H9 (cell line): ENCODE data around the gene TIGD3. TPM values are rescaled to one million over a fixed set of nuclear protein-coding genes. Genes with fewer than 3 reads are reported as not detected.

Experiments used
- DNase-seq: peaks from one replicate; pipeline ENCODE4 v3.0.0-alpha.2; 2017
- H2AFZ ChIP-seq: one replicate; pipeline ENCODE4 v1.6.1; 2013; ENCODE audit warnings: mild to moderate bottlenecking, low read length, control low read depth, moderate library complexity
- H2AK5ac ChIP-seq: 2 replicates; pipeline ENCODE4 v1.6.1; 2013; ENCODE audit warnings: low read length, control low read depth, mixed read lengths; ENCODE audit not compliant: insufficient read length
- H2BK120ac ChIP-seq: one replicate; pipeline ENCODE4 v1.6.1; 2013; ENCODE audit warnings: low read depth, mild to moderate bottlenecking, low read length, control low read depth, inconsistent platforms; ENCODE audit not compliant: poor library complexity, severe bottlenecking
- H2BK12ac ChIP-seq: 2 replicates; pipeline ENCODE4 v1.6.1; 2013; ENCODE audit warnings: low read length, control low read depth, mixed read lengths, low read depth; ENCODE audit not compliant: insufficient read length
- H2BK15ac ChIP-seq: 2 replicates; pipeline ENCODE4 v1.6.1; 2013; ENCODE audit warnings: low read depth, low read length, control low read depth
- H2BK20ac ChIP-seq: one replicate; pipeline ENCODE4 v1.6.1; 2013; ENCODE audit warnings: low read depth, mild to moderate bottlenecking, low read length, control low read depth, inconsistent platforms; ENCODE audit not compliant: poor library complexity, severe bottlenecking
- H2BK5ac ChIP-seq: 2 replicates; pipeline ENCODE4 v1.6.1; 2013; ENCODE audit warnings: low read length, control low read depth, mixed read lengths; ENCODE audit not compliant: insufficient read length
- H3K14ac ChIP-seq: 2 replicates; pipeline ENCODE4 v1.6.1; 2013; ENCODE audit warnings: low read length, control low read depth; ENCODE audit not compliant: insufficient read depth
- H3K18ac ChIP-seq: 2 replicates; pipeline ENCODE4 v1.6.1; 2013; ENCODE audit warnings: low read depth, mild to moderate bottlenecking, mixed read lengths, low read length, control low read depth; ENCODE audit not compliant: insufficient read length
- H3K23ac ChIP-seq: 2 replicates; pipeline ENCODE4 v1.6.1; 2013; ENCODE audit warnings: low read length, control low read depth, mixed read lengths, low read depth; ENCODE audit not compliant: insufficient read length
- H3K23me2 ChIP-seq: 2 replicates; pipeline ENCODE4 v1.6.1; 2013; ENCODE audit warnings: low read depth, mild to moderate bottlenecking, mixed read lengths, low read length, control low read depth; ENCODE audit not compliant: insufficient read length, poor library complexity, severe bottlenecking
- H3K27ac ChIP-seq: 2 replicates; pipeline ENCODE4 v1.5.1; 2013; ENCODE audit warnings: low read length, control low read depth, mixed read lengths, low read depth; ENCODE audit not compliant: insufficient read length
- H3K27me3 ChIP-seq: 2 replicates; pipeline ENCODE4 v1.6.1; 2013; ENCODE audit warnings: low read length, control low read depth, inconsistent platforms; ENCODE audit not compliant: insufficient read depth
- H3K4ac ChIP-seq: 2 replicates; pipeline ENCODE4 v1.6.1; 2013; ENCODE audit warnings: low read depth, mild to moderate bottlenecking, control low read depth, inconsistent platforms, low read length, moderate library complexity
- H3K4me1 ChIP-seq: 2 replicates; pipeline ENCODE4 v1.6.1; 2013; ENCODE audit warnings: low read length, control low read depth, inconsistent platforms; ENCODE audit not compliant: insufficient read depth
- H3K4me2 ChIP-seq: 2 replicates; pipeline ENCODE4 v1.6.1; 2013; ENCODE audit warnings: low read length, control low read depth, mixed read lengths; ENCODE audit not compliant: insufficient read length, insufficient read depth
- H3K56ac ChIP-seq: 2 replicates; pipeline ENCODE4 v1.6.1; 2013; ENCODE audit warnings: low read depth, mild to moderate bottlenecking, mixed read lengths, low read length, control low read depth; ENCODE audit not compliant: insufficient read length
- H3K79me1 ChIP-seq: 2 replicates; pipeline ENCODE4 v1.6.1; 2013; ENCODE audit warnings: low read depth, mild to moderate bottlenecking, moderate library complexity, low read length, control low read depth, inconsistent platforms; ENCODE audit not compliant: insufficient read depth, poor library complexity, severe bottlenecking
- H3K79me2 ChIP-seq: 2 replicates; pipeline ENCODE4 v1.6.1; 2013; ENCODE audit warnings: low read length, control low read depth, inconsistent platforms; ENCODE audit not compliant: insufficient read depth
- H3K9ac ChIP-seq: 2 replicates; pipeline ENCODE4 v1.6.1; 2013; ENCODE audit warnings: low read length, control low read depth, mixed read lengths; ENCODE audit not compliant: insufficient read length; ENCODE audit errors: extremely low read depth
- H3K9me3 ChIP-seq: one replicate; pipeline ENCODE4 v1.6.1; 2013; ENCODE audit warnings: low read depth, low read length, inconsistent platforms; ENCODE audit not compliant: control insufficient read depth
- H3T11ph ChIP-seq: one replicate; pipeline ENCODE4 v1.6.1; 2013; ENCODE audit warnings: mild to moderate bottlenecking, low read length, control low read depth, inconsistent platforms
- H4K20me1 ChIP-seq: one replicate; pipeline ENCODE4 v1.6.1; 2013; ENCODE audit not compliant: control insufficient read depth, insufficient read length, insufficient read depth
- H4K5ac ChIP-seq: 2 replicates; pipeline ENCODE4 v1.6.1; 2013; ENCODE audit warnings: low read depth, mild to moderate bottlenecking, mixed read lengths, low read length, control low read depth; ENCODE audit not compliant: insufficient read length
- H4K8ac ChIP-seq: replicated peaks from 2 replicates; pipeline ENCODE4 v1.6.1; 2013; ENCODE audit warnings: low read length, control low read depth, mixed read lengths, low read depth; ENCODE audit not compliant: insufficient read length
- H4K91ac ChIP-seq: 2 replicates; pipeline ENCODE4 v1.6.1; 2013; ENCODE audit warnings: low read depth, mild to moderate bottlenecking, moderate library complexity, mixed read lengths, low read length, control low read depth; ENCODE audit not compliant: insufficient read length
- H3K27ac Mint-ChIP-seq, 3 experiments: 2 replicates in 2 of 3; 3 replicates in 1 of 3; pipeline ENCODE4 v1.8.0; 2020 to 2021; ENCODE audit warnings: mixed read lengths in 3 of 3, mild to moderate bottlenecking in 1 of 3, moderate library complexity in 1 of 3
- H3K27me3 Mint-ChIP-seq: 2 replicates; pipeline ENCODE4 v1.8.0; 2021; ENCODE audit warnings: low read depth, mild to moderate bottlenecking, moderate library complexity, mixed read lengths
- H3K36me3 Mint-ChIP-seq, 3 experiments: 2 replicates in 2 of 3; 3 replicates in 1 of 3; pipeline ENCODE4 v1.8.0; 2020 to 2021; ENCODE audit warnings: low read depth in 3 of 3, mixed read lengths in 3 of 3; ENCODE audit not compliant: insufficient read depth in 1 of 3
- H3K4me1 Mint-ChIP-seq, 2 experiments: 2 replicates each; pipeline ENCODE4 v1.8.0; 2020; ENCODE audit warnings: mixed read lengths in 2 of 2
- H3K4me3 Mint-ChIP-seq, 2 experiments: 2 replicates in 1 of 2; 3 replicates in 1 of 2; pipeline ENCODE4 v1.8.0; 2020 to 2021; ENCODE audit warnings: mild to moderate bottlenecking in 2 of 2, mixed read lengths in 2 of 2, moderate library complexity in 1 of 2
- H3K9me3 Mint-ChIP-seq, 2 experiments: 2 replicates in 1 of 2; 3 replicates in 1 of 2; pipeline ENCODE4 v1.8.0; 2020; ENCODE audit warnings: mild to moderate bottlenecking in 2 of 2, mixed read lengths in 2 of 2, moderate library complexity in 1 of 2
- WGBS: extraction: QIAGEN DNeasy Blood & Tissue Kit; methylation state at CpG from one replicate; pipeline ENCODE4 v1.1.7; 2013; ENCODE audit warnings: missing lambda C conversion rate, low lambda C conversion rate, mixed read lengths; ENCODE audit not compliant: insufficient read length; ENCODE audit errors: extremely low coverage; 5-methylcytosine and 5-hydroxymethylcytosine counted together
- total RNA-seq: library from RNA; stranded (reverse); gene quantifications from 2 replicates; pipeline ENCODE4 v1.2.1, GENCODE V29; 2021
- TF ChIP-seq, protein P1 (sequence below): fragments of 200-600 bp; sonication (generic); conservative IDR thresholded peaks from 3 replicates; pipeline ENCODE4 v1.8.0; 2021; ENCODE audit warnings: antibody characterized with exemption, mild to moderate bottlenecking

TIGD3 gene
- total RNA-seq, 1 experiment from 2014 or later, result 0.66 TPM

DNA sequence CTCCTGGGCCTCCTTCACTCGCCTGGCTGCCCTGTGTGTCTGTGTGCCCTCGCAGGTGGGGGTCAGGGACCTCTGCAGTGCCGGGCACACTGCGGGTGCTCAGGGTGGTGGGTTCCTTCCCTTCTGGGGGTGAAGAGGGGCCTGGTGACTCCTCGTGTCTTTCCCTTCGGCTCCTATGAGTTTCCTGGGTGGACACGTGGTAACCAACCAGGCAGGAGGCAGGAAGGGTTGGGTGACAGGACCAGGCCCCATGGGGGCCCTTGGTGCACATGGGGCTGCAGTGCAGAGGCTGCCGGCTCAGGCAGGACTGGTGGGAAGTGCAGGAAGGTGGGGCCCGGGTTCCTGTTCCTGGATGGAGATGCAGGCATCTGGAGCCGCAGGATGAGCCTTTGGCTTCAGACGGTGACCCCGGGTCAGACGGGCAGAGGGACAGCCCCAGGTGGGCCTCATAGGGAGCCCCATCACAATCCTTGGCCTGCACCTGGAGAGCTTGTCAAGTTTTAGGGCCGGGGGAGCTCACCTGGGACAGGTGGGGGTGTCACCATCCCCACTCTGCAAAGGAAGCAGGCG lies 41.5 kb downstream of the TIGD3 start:
- H2BK120ac ChIP-seq, result no peak overlapping the region
- no CpG with 5 or more reads among the region's 15 CpGs for WGBS
- peaks cover 2% of the 10 kb centered on the region for H4K20me1 ChIP-seq

More for the DNA sequence above, 41.5 kb downstream of the TIGD3 start:
- no peaks in the 10 kb centered on the region for H3K79me2 ChIP-seq
- H3K4me2 ChIP-seq, result no peak overlapping the region
- no peaks in the 10 kb centered on the region for H3K9me3 ChIP-seq
- H3K23ac ChIP-seq, result no peak overlapping the region
- TF ChIP-seq, protein P1, sequence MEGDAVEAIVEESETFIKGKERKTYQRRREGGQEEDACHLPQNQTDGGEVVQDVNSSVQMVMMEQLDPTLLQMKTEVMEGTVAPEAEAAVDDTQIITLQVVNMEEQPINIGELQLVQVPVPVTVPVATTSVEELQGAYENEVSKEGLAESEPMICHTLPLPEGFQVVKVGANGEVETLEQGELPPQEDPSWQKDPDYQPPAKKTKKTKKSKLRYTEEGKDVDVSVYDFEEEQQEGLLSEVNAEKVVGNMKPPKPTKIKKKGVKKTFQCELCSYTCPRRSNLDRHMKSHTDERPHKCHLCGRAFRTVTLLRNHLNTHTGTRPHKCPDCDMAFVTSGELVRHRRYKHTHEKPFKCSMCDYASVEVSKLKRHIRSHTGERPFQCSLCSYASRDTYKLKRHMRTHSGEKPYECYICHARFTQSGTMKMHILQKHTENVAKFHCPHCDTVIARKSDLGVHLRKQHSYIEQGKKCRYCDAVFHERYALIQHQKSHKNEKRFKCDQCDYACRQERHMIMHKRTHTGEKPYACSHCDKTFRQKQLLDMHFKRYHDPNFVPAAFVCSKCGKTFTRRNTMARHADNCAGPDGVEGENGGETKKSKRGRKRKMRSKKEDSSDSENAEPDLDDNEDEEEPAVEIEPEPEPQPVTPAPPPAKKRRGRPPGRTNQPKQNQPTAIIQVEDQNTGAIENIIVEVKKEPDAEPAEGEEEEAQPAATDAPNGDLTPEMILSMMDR, result no peak
- no peak overlapping the region for H3T11ph ChIP-seq
- Mint-ChIP-seq H3K27me3 (no peaks in the 10 kb centered on the region), H3K9me3 (no peaks in the 10 kb centered on the region), H3K27ac (no peak overlapping the region), H3K4me1 (peaks cover 2 to 8% of the 10 kb centered on the region in 2 experiments; a peak in 3 of 4 replicates), H3K36me3 (peaks cover 3 to 33% (median 22%) of the 10 kb centered on the region in 3 experiments; a peak in 6 of 7 replicates), H3K4me3 (no peak overlapping the region)
- no peak overlapping the region for H2BK5ac ChIP-seq
- no peak overlapping the region for H4K8ac ChIP-seq
- no peak overlapping the region for H3K18ac ChIP-seq
- H3K14ac ChIP-seq, result no peak overlapping the region
- H4K91ac ChIP-seq, result no peak overlapping the region
- H4K5ac ChIP-seq, result no peak overlapping the region
- no peak overlapping the region for H3K56ac ChIP-seq
- no peaks in the 10 kb centered on the region for H3K79me1 ChIP-seq
- no peak overlapping the region for H2BK15ac ChIP-seq
- DNase-seq, result no peak
- H3K9ac ChIP-seq, result no peak overlapping the region
- no peaks in the 10 kb centered on the region; the same call in 1 of the 2 replicates for H3K4me1 ChIP-seq
- H2AK5ac ChIP-seq, result no peak overlapping the region
- H3K23me2 ChIP-seq, result no peaks in the 10 kb centered on the region
- no peak overlapping the region for H2BK20ac ChIP-seq
- H3K27me3 ChIP-seq, result no peaks in the 10 kb centered on the region
- no peak overlapping the region for H2AFZ ChIP-seq
- no peak overlapping the region for H3K27ac ChIP-seq
- no peak overlapping the region for H2BK12ac ChIP-seq
- no peak overlapping the region for H3K4ac ChIP-seq
